Fibroblast of peridontal ligament (primary cell): ENCODE data around the gene SMARCA5.
"Not testable (repeated sequence)": the region's sequence is repeated elsewhere in the genome, so short reads cannot be mapped to it uniquely, and the experiment has no call there.

Experiments
- DNase-seq: peaks from one replicate; pipeline ENCODE4 v3.0.0-alpha.2; 2010; ENCODE audit errors: extremely low read depth

Gene SMARCA5

GRCh38 chr4:143513314-143514168, at the start of gene SMARCA5:
Gene SMARCA5 (plus strand): TSS chr4:143513702. CDS start chr4:143513925, 223 bp downstream.
- DNase-seq, result peak; percentile 99

GRCh38 chr4:143473334-143474126, 40.0 kb upstream of the SMARCA5 start:
- DNase-seq, result no peak

GRCh38 chr4:143477487-143477886, 36.0 kb upstream of the SMARCA5 start:
- DNase-seq, result no peak

- DNase-seq, result no peak
Observed at GRCh38 chr4:143481361-143481760, 32.1 kb upstream of the SMARCA5 start.

- peak; percentile 80 for DNase-seq
Observed at GRCh38 chr4:143482840-143483239, 30.7 kb upstream of the SMARCA5 start.

GRCh38 chr4:143486314-143486713, 27.2 kb upstream of the SMARCA5 start:
- no peak for DNase-seq

- DNase-seq, result no peak
Observed at GRCh38 chr4:143488687-143489086, 24.8 kb upstream of the SMARCA5 start.

- DNase-seq, result peak; percentile 41
Observed at GRCh38 chr4:143489106-143489505, 24.4 kb upstream of the SMARCA5 start.

- no peak for DNase-seq
Observed at GRCh38 chr4:143498021-143498420, 15.5 kb upstream of the SMARCA5 start.

GRCh38 chr4:143502231-143502630, 11.3 kb upstream of the SMARCA5 start:
- DNase-seq, result no peak

GRCh38 chr4:143506031-143506430, 7.5 kb upstream of the SMARCA5 start:
- DNase-seq, result no peak

- no peak for DNase-seq
Observed at GRCh38 chr4:143511906-143512305, 1.6 kb upstream of the SMARCA5 start.

GRCh38 chr4:143512978-143513313, 556 bp upstream of the SMARCA5 start:
- DNase-seq, result no peak

GRCh38 chr4:143514169-143514495, 630 bp downstream of the SMARCA5 start:
- peak; percentile 31 for DNase-seq

- DNase-seq, result peak; percentile 52
Observed at GRCh38 chr4:143514497-143514896, 995 bp downstream of the SMARCA5 start.

GRCh38 chr4:143514901-143515300, 1.4 kb downstream of the SMARCA5 start:
- DNase-seq, result no peak

- DNase-seq, result no peak
Observed at GRCh38 chr4:143515905-143516304, 2.4 kb downstream of the SMARCA5 start.

GRCh38 chr4:143517764-143518163, 4.3 kb downstream of the SMARCA5 start:
- no peak for DNase-seq

- DNase-seq, result no peak
Observed at GRCh38 chr4:143524211-143524610, 10.7 kb downstream of the SMARCA5 start.

- not testable (repeated sequence) for DNase-seq
Observed at GRCh38 chr4:143528046-143528445, 14.5 kb downstream of the SMARCA5 start.

GRCh38 chr4:143531380-143531779, 17.9 kb downstream of the SMARCA5 start:
- DNase-seq, result peak; percentile 18

- DNase-seq, result peak; percentile 25
Observed at GRCh38 chr4:143531788-143532491, 18.4 kb downstream of the SMARCA5 start.
